Panc1 (cell line): Measurements from ENCODE around the gene EGFR.

Source experiments
- CTCF ChIP-seq: fragments of 450-650 bp; IDR thresholded peaks from 2 replicates; pipeline ENCODE4 v1.5.1; 2017; ENCODE audit warnings: mild to moderate bottlenecking
- POLR2AphosphoS5 ChIP-seq: IDR thresholded peaks from 2 replicates; pipeline ENCODE4 v1.6.1; 2012; ENCODE audit warnings: mild to moderate bottlenecking, low read depth, low read length, moderate library complexity
- SIN3A ChIP-seq: IDR thresholded peaks from 2 replicates; pipeline ENCODE4 v1.6.1; 2012; ENCODE audit warnings: low read depth, mild to moderate bottlenecking, low read length, moderate library complexity, borderline replicate concordance; ENCODE audit not compliant: insufficient read depth

DNA sequence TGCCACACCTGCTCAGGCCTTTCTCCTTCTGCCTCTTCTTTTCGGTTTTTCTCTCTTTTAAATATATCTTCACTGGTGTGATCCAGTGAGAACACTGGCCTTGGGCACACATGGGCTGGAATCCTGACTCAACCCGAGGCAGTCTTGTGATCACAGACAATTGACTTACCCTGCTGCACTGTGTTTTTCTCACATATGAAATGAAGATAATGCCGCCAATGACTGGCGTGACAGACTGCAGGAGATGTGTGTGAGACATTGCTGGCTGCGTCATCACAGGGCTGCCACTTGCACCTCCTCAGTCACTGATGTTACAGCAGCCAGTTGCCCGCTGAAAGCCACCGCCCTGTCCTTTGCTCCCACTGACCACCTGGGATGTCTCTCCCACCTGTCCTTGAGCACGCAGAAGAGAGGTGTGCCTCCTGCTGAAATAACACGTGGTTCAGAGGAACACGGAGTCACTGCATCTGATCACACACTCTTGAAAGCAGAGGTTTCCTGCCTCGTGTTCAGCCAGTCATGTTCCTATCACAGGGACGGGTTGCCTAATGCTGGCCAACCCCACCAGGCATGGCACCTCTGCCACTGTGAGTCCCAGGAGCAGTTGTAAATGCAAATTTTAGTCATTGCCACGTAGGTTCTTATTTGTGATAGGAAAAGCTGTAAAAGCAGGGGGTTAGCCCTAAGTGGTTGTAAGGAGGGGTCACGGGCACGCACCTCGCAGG is 221.8 kb downstream of the EGFR start:
- TF ChIP-seq CTCF (no peak), SIN3A (no peak), POLR2AphosphoS5 (no peak)
